Hepatocyte (in vitro differentiated cells): Measurements from ENCODE around the gene OR2V2. TPM values are rescaled to one million over a fixed set of nuclear protein-coding genes. Genes with fewer than 3 reads are reported as not detected.

Experiments
- DNase-seq: peaks from one replicate; pipeline ENCODE4 v3.0.0-alpha.2; 2016; ENCODE audit warnings: low spot score
- H2AFZ ChIP-seq: fragments of 200-600 bp; sonication (generic); 2 replicates; pipeline ENCODE4 v1.6.0; 2016; ENCODE audit warnings: antibody characterized with exemption, mild to moderate bottlenecking
- H3K27ac ChIP-seq: fragments of 200-600 bp; sonication (generic); 2 replicates; pipeline ENCODE4 v1.5.1; 2016; ENCODE audit warnings: mild to moderate bottlenecking
- H3K27me3 ChIP-seq: fragments of 200-600 bp; sonication (generic); 2 replicates; pipeline ENCODE4 v1.6.1; 2016
- H3K36me3 ChIP-seq: fragments of 200-600 bp; sonication (generic); replicated peaks from 2 replicates; pipeline ENCODE4 v1.5.1; 2016; ENCODE audit warnings: low read depth; ENCODE audit not compliant: insufficient read depth
- H3K4me1 ChIP-seq: fragments of 200-600 bp; sonication (generic); 2 replicates; pipeline ENCODE4 v1.5.1; 2016; ENCODE audit warnings: mild to moderate bottlenecking, moderate library complexity; ENCODE audit not compliant: insufficient read depth
- H3K4me2 ChIP-seq: fragments of 200-600 bp; sonication (generic); 2 replicates; pipeline ENCODE4 v1.6.0; 2016
- H3K4me3 ChIP-seq: fragments of 200-600 bp; sonication (generic); 2 replicates; pipeline ENCODE4 v1.5.1; 2016; ENCODE audit warnings: mild to moderate bottlenecking
- H3K79me2 ChIP-seq: fragments of 200-600 bp; sonication (generic); 2 replicates; pipeline ENCODE4 v1.6.0; 2017; ENCODE audit warnings: mild to moderate bottlenecking
- H3K9me2 ChIP-seq: fragments of 200-600 bp; sonication (generic); replicated peaks from 2 replicates; pipeline ENCODE4 v1.6.0; 2017; ENCODE audit warnings: mild to moderate bottlenecking; ENCODE audit not compliant: insufficient read depth
- H3K9me3 ChIP-seq: fragments of 200-600 bp; sonication (generic); 2 replicates; pipeline ENCODE4 v1.5.1; 2016; ENCODE audit warnings: low read depth, mild to moderate bottlenecking
- H4K20me1 ChIP-seq: fragments of 200-600 bp; sonication (generic); 2 replicates; pipeline ENCODE4 v1.6.0; 2016; ENCODE audit warnings: mild to moderate bottlenecking; ENCODE audit not compliant: insufficient read depth, poor library complexity, severe bottlenecking
- CTCF ChIP-seq: fragments of 200-600 bp; sonication (generic); IDR thresholded peaks from 2 replicates; pipeline ENCODE4 v1.5.1; 2016; ENCODE audit warnings: antibody characterized with exemption, mild to moderate bottlenecking; ENCODE audit not compliant: poor library complexity
- EZH2 ChIP-seq: fragments of 200-600 bp; sonication (generic); IDR thresholded peaks from 2 replicates; pipeline ENCODE4 v1.6.1; 2016; ENCODE audit warnings: antibody characterized with exemption, mild to moderate bottlenecking, borderline replicate concordance
- EZH2phosphoT487 ChIP-seq: fragments of 200-600 bp; sonication (generic); IDR thresholded peaks from one replicate; pipeline ENCODE4 v1.6.1; 2018; ENCODE audit warnings: antibody characterized with exemption, mild to moderate bottlenecking, low read depth, moderate library complexity; ENCODE audit not compliant: unreplicated experiment, severe bottlenecking
- WGBS: methylation state at CpG from one replicate; pipeline ENCODE4 v1.1.6; 2016; ENCODE audit warnings: low lambda C conversion rate; ENCODE audit errors: missing lambda C conversion rate; 5-methylcytosine and 5-hydroxymethylcytosine counted together
- polyA plus RNA-seq: library from polyadenylated mRNA; unstranded; fragments of >200 nt; fragmentation: Nextera tagmentation; extraction: Ambion mirVana; gene quantifications from 2 replicates; pipeline ENCODE4 v1.2.1, GENCODE V29; 2016
- total RNA-seq: library from RNA; depleted of rRNA; stranded (reverse); fragments of >200 nt; gene quantifications from 2 replicates; pipeline ENCODE4 v1.2.3, GENCODE V29; 2014

OR2V2 gene
- total and polyA plus RNA-seq, 2 experiments from 2014 or later = not detected

- WGBS = 5% methylated on average over 37 of the region's 37 CpGs
- H2AFZ ChIP-seq = peak overlapping the region; percentile 22
- H3K9me2 ChIP-seq = no peaks in the 10 kb centered on the region
- peak overlapping the region; percentile 45 for H3K27ac ChIP-seq
- H3K4me1 ChIP-seq = peaks cover 20% of the 10 kb centered on the region
- H3K27me3 ChIP-seq = peaks cover 23% of the 10 kb centered on the region
- peak overlapping the region; percentile 100 for H3K4me2 ChIP-seq
- peak; percentile 45 for DNase-seq
- H4K20me1 ChIP-seq = no peaks in the 10 kb centered on the region
- H3K36me3 ChIP-seq = no peaks in the 10 kb centered on the region
- H3K9me3 ChIP-seq = no peaks in the 10 kb centered on the region
- H3K4me3 ChIP-seq = peak overlapping the region; percentile 53
- no peaks in the 10 kb centered on the region for H3K79me2 ChIP-seq
- TF ChIP-seq CTCF (no peak), EZH2phosphoT487 (no peak), EZH2 (no peak)
These were observed 58.6 kb downstream of the OR2V2 start for GRCh38 chr5:181205761-181206649.

DNA sequence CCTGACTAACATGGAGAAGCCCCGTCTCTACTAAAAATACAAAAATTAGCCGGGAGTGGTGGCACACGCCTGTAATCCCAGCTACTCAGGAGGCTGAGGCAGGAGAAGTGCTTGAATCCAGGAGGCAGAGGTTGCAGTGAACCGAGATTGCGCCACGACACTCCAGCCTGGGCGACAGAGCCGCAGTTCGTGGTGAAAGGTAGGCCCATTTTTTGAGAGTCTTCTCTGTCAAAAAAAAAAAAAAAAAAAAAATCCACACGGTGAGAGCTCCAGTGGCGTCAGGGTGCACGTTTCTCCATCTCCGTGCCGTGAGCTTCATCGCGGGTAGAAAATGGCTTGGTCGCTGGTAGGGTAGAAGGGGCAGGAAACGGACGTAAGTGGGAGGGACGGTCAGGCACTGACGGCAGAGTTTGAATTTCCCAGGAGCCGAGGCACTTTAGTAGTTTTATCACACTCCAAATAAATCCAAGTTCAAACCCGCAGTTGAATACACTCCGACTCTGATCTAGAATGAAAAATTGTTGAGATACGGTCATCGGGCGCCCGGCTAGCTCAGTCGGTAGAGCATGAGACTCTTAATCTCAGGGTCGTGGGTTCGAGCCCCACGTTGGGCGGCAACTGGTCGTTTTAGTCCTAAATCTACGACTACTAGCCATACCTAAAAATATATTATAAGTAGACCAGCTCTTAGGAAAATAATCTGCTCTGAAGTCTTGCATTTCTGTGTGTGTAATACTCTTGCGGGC lies 60.0 kb downstream of the OR2V2 start:
- H3K27ac ChIP-seq = peak overlapping the region; percentile 77
- peak overlapping the region; percentile 35 for H3K4me3 ChIP-seq
- no peaks in the 10 kb centered on the region for H3K9me2 ChIP-seq
- TF ChIP-seq EZH2phosphoT487 (no peak), CTCF (no peak), EZH2 (no peak)
- no peaks in the 10 kb centered on the region for H4K20me1 ChIP-seq
- no peaks in the 10 kb centered on the region for H3K9me3 ChIP-seq
- peak overlapping the region; percentile 30 for H2AFZ ChIP-seq
- 1% methylated on average over 36 of the region's 36 CpGs for WGBS
- H3K79me2 ChIP-seq = no peaks in the 10 kb centered on the region
- H3K4me2 ChIP-seq = peak overlapping the region; percentile 100
- no peaks in the 10 kb centered on the region for H3K36me3 ChIP-seq
- peak; percentile 86 for DNase-seq
- H3K27me3 ChIP-seq = peaks cover 22% of the 10 kb centered on the region
- H3K4me1 ChIP-seq = peaks cover 20% of the 10 kb centered on the region

DNA sequence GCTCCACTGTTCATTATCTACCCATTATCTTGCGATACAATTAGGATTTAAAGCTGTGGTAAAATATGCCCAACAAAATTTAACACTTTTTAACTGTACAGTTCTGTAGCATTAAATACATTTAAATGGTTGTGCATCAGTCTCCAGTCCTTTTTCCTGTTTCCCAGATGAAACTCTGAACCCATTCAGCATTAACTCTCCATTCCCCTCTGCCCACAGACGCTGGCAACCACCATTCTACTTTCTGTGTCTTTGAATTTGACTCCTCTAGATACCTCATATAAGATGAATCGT lies 60.5 kb downstream of the OR2V2 start:
- Histone ChIP-seq H3K9me3 (no peaks in the 10 kb centered on the region), H2AFZ (no peak overlapping the region), H3K4me2 (peak overlapping the region; percentile 100), H3K36me3 (no peaks in the 10 kb centered on the region), H3K4me1 (peaks cover 20% of the 10 kb centered on the region), H3K27ac (no peak overlapping the region), H3K79me2 (no peaks in the 10 kb centered on the region), H4K20me1 (no peaks in the 10 kb centered on the region), H3K4me3 (no peak overlapping the region), H3K27me3 (peaks cover 22% of the 10 kb centered on the region), H3K9me2 (no peaks in the 10 kb centered on the region)
- WGBS = 53% methylated on average over 3 of the region's 3 CpGs
- no peak for DNase-seq
- TF ChIP-seq CTCF = no peak
- TF ChIP-seq EZH2phosphoT487 = no peak
- no peak for TF ChIP-seq EZH2

Other genes starting within 250 kb of the OR2V2 start
- 19.1 and 22.0 TPM in 2 replicates for gene BTNL8, start 248.4 kb upstream of the OR2V2 start, total RNA-seq
- 9.8 and 12.5 TPM in 2 replicates for gene BTNL8, start 248.4 kb upstream of the OR2V2 start, polyA plus RNA-seq
- 25.9 and 31.3 TPM in 2 replicates for gene BTNL3, start 158.7 kb upstream of the OR2V2 start, total RNA-seq
- gene BTNL3, start 158.7 kb upstream of the OR2V2 start, polyA plus RNA-seq = 15.9 and 21.2 TPM in 2 replicates
- 0.27 and 1.0 TPM in 2 replicates for gene BTNL9, start 107.3 kb upstream of the OR2V2 start, total RNA-seq
- 0.11 and 1.4 TPM in 2 replicates for gene BTNL9, start 107.3 kb upstream of the OR2V2 start, polyA plus RNA-seq
- not detected in 2 replicates for gene OR2V1, start 16.4 kb upstream of the OR2V2 start, total RNA-seq
- not detected in 2 replicates for gene OR2V1, start 16.4 kb upstream of the OR2V2 start, polyA plus RNA-seq
- gene TRIM7, start 57.6 kb downstream of the OR2V2 start, total RNA-seq = not detected in 2 replicates
- 0.35 TPM in 1 of 2 replicates, not detected in the other for gene TRIM7, start 57.6 kb downstream of the OR2V2 start, polyA plus RNA-seq
- 11.9 and 14.9 TPM in 2 replicates for gene TRIM41, start 75.7 kb downstream of the OR2V2 start, total RNA-seq
- gene TRIM41, start 75.7 kb downstream of the OR2V2 start, polyA plus RNA-seq = 1.7 and 2.0 TPM in 2 replicates
- 2,199 and 2,553 TPM in 2 replicates for gene RACK1, start 96.3 kb downstream of the OR2V2 start, total RNA-seq
- 680 TPM in 2 replicates for gene RACK1, start 96.3 kb downstream of the OR2V2 start, polyA plus RNA-seq
- gene TRIM52, start 113.6 kb downstream of the OR2V2 start, total RNA-seq = 6.1 and 13.2 TPM in 2 replicates
- gene TRIM52, start 113.6 kb downstream of the OR2V2 start, polyA plus RNA-seq = 6.5 and 9.9 TPM in 2 replicates
- gene OR4F3, start 219.7 kb downstream of the OR2V2 start, total RNA-seq = 0.56 TPM in 1 of 2 replicates, not detected in the other
- not detected in 2 replicates for gene OR4F3, start 219.7 kb downstream of the OR2V2 start, polyA plus RNA-seq